ENCODE results near the gene DMD.

DNA sequence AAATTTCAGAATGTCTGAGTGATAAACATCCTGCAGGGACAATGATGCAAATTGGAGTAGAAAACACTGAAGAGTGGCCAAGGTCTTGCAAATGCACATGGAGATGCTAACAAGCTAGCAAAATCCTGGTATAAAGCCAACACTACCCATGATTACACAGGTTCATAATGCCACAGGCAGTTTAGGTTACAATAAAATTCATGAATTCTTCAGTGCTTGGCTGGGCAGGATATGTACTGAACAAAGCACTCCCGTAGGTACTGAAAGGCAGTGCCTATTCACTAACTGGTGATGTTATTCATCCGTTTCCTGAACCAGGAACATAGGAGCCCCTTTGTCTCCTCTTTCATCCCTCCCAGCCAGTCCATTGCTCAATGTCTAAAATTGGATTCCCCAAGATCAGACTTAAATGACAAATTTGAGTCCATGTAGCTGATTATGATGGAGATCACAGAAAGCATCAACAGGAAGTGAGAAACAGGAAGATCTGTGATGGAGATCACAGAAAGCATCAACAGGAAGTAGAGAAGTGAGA is 244.5 kb downstream of the DMD start:
- TF ChIP-seq POLR2A (IDR thresholded peaks at IDR 0.05; ENCODE audit: low read depth, low read length) = no peak
- no peak for TF ChIP-seq TAF1 (IDR thresholded peaks at IDR 0.05; ENCODE audit: borderline replicate concordance, low read depth, low read length)
